ENCODE measurements around the gene CHTF18. TPM values are rescaled to one million over a fixed set of nuclear protein-coding genes. Genes with fewer than 3 reads are reported as not detected.

The CHTF18 gene
- total and polyA plus RNA-seq, 9 of the 15 experiments (the other 6 are each of a cell fraction or from before 2014, with no cell fraction given), result 2.5 to 123 (median 17.0) TPM

DNA sequence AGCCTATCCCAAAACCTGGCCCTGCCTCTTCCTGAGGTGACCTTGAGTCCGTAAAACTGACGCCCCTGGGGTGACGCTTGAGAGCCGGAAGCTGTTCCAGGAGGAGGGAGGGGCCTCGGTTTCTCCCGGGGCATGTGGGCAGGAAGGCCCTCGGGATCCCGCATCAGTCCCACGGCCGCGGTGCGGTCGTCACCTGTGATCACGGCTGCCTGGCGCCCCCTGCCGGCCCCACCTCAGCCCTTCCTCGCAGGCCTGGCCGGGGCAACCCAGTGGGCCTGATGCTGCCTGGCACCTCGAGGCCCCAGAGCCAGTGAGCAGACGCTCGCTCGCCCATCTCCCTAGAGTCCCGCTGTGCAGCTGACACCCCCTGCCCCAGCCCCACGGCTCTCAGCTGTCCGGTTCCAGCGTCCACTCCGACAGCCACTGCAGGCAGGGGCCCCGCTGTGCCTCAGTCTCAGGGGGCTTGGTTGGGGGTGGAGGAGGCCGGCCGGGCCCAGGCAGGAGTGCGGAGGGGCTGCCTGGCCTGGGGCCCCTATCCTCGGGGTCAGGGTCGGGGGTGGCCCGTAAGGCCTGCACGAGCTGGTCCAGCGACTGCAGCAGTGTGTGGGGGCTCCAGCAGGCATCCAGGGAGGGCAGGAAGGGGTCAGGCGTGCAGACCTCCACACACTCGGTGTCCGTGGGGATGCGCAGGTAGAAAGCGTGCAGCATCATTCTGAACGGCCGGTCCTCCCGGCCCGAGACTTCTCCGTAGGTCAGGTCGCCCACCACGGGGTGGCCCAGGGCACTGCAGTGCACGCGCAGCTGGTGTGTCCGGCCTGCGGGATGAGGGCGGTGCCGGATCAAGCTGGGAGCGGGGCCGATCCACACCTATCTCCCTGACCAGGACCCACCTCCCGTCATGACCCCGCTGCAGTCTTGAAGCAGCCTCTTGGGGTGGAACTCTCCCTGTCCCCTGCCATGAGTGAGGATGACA is 2.6 kb upstream of the CHTF18 start (continued):
- TF ChIP-seq THRAP3 (IDR thresholded peaks at IDR 0.05; ENCODE audit: borderline replicate concordance) (0 out of 2 replicates have a peak, but pooled peaks have one; percentile 59), CC2D1A (IDR thresholded peaks at IDR 0.05) (0 out of 2 replicates have a peak, but pooled peaks have one; percentile 18), BRD9 (IDR thresholded peaks at IDR 0.05; ENCODE audit: low read depth, partially characterized antibody) (no peak), FIP1L1 (IDR thresholded peaks at IDR 0.05; ENCODE audit: low read depth, low read length, poor library complexity, severe bottlenecking) (peak; percentile 60), NONO (IDR thresholded peaks at IDR 0.05; ENCODE audit: low read depth in 2 of 2, low read length in 1 of 2) (peak in 1 of 2 experiments; percentile 65; a peak in 1 of 4 replicates), ZNF23 (CRISPR knock-in tag; IDR thresholded peaks at IDR 0.05) (no peak), ESRRA (IDR thresholded peaks at IDR 0.05; ENCODE audit: borderline replicate concordance, low read depth) (peak; percentile 93), SAFB (IDR thresholded peaks at IDR 0.05; ENCODE audit: borderline replicate concordance, low read depth, low read length) (0 out of 2 replicates have a peak, but pooled peaks have one; percentile 61), SMAD3 (CRISPR knock-in tag; conservative IDR thresholded peaks at IDR 0.05) (no peak), NFIC (IDR thresholded peaks at IDR 0.05) (peak; percentile 22; the same call in 1 of the 2 replicates), PCBP1 (IDR thresholded peaks at IDR 0.05; ENCODE audit: low read depth, low read length, poor library complexity, severe bottlenecking) (peak; percentile 39), ZNF511 (CRISPR knock-in tag; IDR thresholded peaks at IDR 0.05) (peak; percentile 29; the same call in 1 of the 2 replicates), NRF1 (conservative IDR thresholded peaks at IDR 0.05 in 1 of 2, IDR thresholded peaks at IDR 0.05 in 1 of 2) (0 out of 4 replicates have a peak, but pooled peaks have one; percentile 9 to 12), CBX5 (IDR thresholded peaks at IDR 0.05; ENCODE audit: borderline replicate concordance, low read depth) (no peak)
- TF ChIP-seq, protein P1, sequence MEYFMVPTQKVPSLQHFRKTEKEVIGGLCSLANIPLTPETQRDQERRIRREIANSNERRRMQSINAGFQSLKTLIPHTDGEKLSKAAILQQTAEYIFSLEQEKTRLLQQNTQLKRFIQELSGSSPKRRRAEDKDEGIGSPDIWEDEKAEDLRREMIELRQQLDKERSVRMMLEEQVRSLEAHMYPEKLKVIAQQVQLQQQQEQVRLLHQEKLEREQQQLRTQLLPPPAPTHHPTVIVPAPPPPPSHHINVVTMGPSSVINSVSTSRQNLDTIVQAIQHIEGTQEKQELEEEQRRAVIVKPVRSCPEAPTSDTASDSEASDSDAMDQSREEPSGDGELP (CRISPR knock-in tag; IDR thresholded peaks at IDR 0.05; ENCODE audit: borderline replicate concordance), result peak; percentile 89
- TF ChIP-seq, protein P2, sequence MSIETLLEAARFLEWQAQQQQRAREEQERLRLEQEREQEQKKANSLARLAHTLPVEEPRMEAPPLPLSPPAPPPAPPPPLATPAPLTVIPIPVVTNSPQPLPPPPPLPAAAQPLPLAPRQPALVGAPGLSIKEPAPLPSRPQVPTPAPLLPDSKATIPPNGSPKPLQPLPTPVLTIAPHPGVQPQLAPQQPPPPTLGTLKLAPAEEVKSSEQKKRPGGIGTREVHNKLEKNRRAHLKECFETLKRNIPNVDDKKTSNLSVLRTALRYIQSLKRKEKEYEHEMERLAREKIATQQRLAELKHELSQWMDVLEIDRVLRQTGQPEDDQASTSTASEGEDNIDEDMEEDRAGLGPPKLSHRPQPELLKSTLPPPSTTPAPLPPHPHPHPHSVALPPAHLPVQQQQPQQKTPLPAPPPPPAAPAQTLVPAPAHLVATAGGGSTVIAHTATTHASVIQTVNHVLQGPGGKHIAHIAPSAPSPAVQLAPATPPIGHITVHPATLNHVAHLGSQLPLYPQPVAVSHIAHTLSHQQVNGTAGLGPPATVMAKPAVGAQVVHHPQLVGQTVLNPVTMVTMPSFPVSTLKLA (conservative IDR thresholded peaks at IDR 0.05), result peak in 1 of 2 experiments; percentile 32; a peak in 1 of 4 replicates
